ENCODE results near the gene HOXD10. TPM values are rescaled to one million over a fixed set of nuclear protein-coding genes. Genes with fewer than 3 reads are reported as not detected.

HOXD10 gene
- total RNA-seq, 1 donor from 2014 or later: not detected

DNA sequence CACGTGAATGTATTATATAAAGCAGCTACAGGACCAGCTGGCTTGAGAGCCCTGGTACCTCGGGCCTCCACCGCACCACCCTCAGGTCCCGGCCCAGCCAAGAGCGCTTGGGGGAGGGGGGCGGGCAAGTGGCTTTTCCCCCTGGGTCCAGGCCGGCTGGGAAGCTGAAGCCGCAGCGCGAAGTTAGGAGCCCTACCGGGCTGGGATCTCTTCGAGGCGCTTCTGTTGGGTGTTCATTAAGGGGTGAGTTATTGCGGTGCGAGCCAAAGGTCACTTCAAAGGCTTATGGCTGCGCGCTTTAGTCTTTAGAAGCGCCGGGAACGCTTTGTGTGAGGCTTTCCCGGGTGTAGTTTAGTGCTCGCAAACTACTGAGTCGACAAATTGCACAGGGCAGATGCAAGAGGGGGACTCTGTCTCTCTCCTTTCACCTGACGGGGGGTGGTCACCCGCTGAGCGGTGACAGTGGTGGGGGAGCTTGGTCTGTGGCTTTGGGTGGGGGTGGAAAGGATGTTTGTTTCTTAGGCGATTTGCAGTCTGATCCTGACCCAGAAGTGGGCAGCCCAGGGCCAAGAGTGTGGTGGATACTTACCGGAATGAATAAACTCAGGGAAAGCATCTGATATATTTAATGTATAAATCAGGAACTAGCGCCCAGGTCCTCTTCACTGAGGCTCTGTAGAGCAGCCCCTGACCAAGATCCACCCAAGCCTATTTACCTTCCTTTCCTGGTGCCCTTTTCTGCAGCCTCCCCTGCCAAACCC lies 46.5 kb downstream of the HOXD10 start:
- peaks cover 100% of the 10 kb centered on the region for H3K27me3 ChIP-seq (ENCODE audit: low read depth)
- no peak for DNase-seq
- H3K4me1 ChIP-seq: peaks cover 19% of the 10 kb centered on the region
- intact Hi-C loops (cut with DNase I): no loop called here
- H3K36me3 ChIP-seq: no peaks in the 10 kb centered on the region
- H3K27ac ChIP-seq: no peak overlapping the region
- TF ChIP-seq CTCF (IDR thresholded peaks at IDR 0.05): no peak
- no peak overlapping the region for H3K4me3 ChIP-seq
- H3K9me3 ChIP-seq: no peaks in the 10 kb centered on the region
- ATAC-seq: no peak

GRCh38 chr2:176163672-176164056 lies 47.1 kb downstream of the HOXD10 start:
- Histone ChIP-seq H3K9me3 (no peaks in the 10 kb centered on the region), H3K27ac (no peak overlapping the region), H3K36me3 (no peaks in the 10 kb centered on the region), H3K4me3 (no peak overlapping the region), H3K27me3 (ENCODE audit: low read depth) (peaks cover 100% of the 10 kb centered on the region), H3K4me1 (peaks cover 19% of the 10 kb centered on the region)
- DNase-seq (no peak), ATAC-seq (no peak)
- TF ChIP-seq CTCF (IDR thresholded peaks at IDR 0.05): no peak
- intact Hi-C loops (cut with DNase I): no loop called here

- DNase-seq (no peak), ATAC-seq (no peak)
- peaks cover 15% of the 10 kb centered on the region for H3K4me1 ChIP-seq
- no peaks in the 10 kb centered on the region for H3K36me3 ChIP-seq
- no peak overlapping the region for H3K4me3 ChIP-seq
- intact Hi-C loops (cut with DNase I): no loop called here
- H3K27me3 ChIP-seq (ENCODE audit: low read depth): peaks cover 100% of the 10 kb centered on the region
- H3K27ac ChIP-seq: no peak overlapping the region
- no peaks in the 10 kb centered on the region for H3K9me3 ChIP-seq
- no peak for TF ChIP-seq CTCF (IDR thresholded peaks at IDR 0.05)
Observed at GRCh38 chr2:176164201-176164600, 47.6 kb downstream of the HOXD10 start.

- no peak for ATAC-seq
- Histone ChIP-seq H3K27me3 (ENCODE audit: low read depth) (peaks cover 100% of the 10 kb centered on the region), H3K4me1 (peaks cover 10% of the 10 kb centered on the region), H3K4me3 (no peak overlapping the region), H3K9me3 (no peaks in the 10 kb centered on the region), H3K36me3 (no peaks in the 10 kb centered on the region), H3K27ac (no peak overlapping the region)
- intact Hi-C loops (cut with DNase I): no loop called here
- DNase-seq: no peak
- TF ChIP-seq CTCF (IDR thresholded peaks at IDR 0.05): no peak
Observed at GRCh38 chr2:176164611-176165369, 48.2 kb downstream of the HOXD10 start.

GRCh38 chr2:176165370-176166050 lies 48.9 kb downstream of the HOXD10 start:
- Histone ChIP-seq H3K4me3 (no peak overlapping the region), H3K27me3 (ENCODE audit: low read depth) (peaks cover 100% of the 10 kb centered on the region), H3K4me1 (peaks cover 2% of the 10 kb centered on the region), H3K36me3 (no peaks in the 10 kb centered on the region), H3K9me3 (no peaks in the 10 kb centered on the region), H3K27ac (no peak overlapping the region)
- DNase-seq (no peak), ATAC-seq (no peak)
- no peak for TF ChIP-seq CTCF (IDR thresholded peaks at IDR 0.05)
- intact Hi-C loops (cut with DNase I): no loop called here

All from lower lobe of right lung (tissue), 2 donors.